WTC11 (cell line): ENCODE results near the gene PIK3CB. TPM values are rescaled to one million over a fixed set of nuclear protein-coding genes. Genes with fewer than 3 reads are reported as not detected.
A peak's percentile ranks its signal among the peaks of the same experiment; 100 is the strongest.

Experiments used
- ATAC-seq: fragments of 200-7000 bp; cut with Tn5 transposase; 2 replicates; pipeline ENCODE4 v1.10.0; 2021; ENCODE audit warnings: mild to moderate bottlenecking, moderate library complexity
- CTCF ChIA-PET: fragments of 300-600 bp; sonication (Branson Sonifier 250); formaldehyde crosslinking; loops from one replicate; lab custom pipeline; 2021; ENCODE audit warnings: antibody characterized with exemption; lab: Charles Lee
- POLR2A ChIA-PET: fragments of 350-600 bp; sonication (Branson Sonifier 250); formaldehyde crosslinking; loops from one replicate; lab custom pipeline; 2021; ENCODE audit warnings: antibody characterized with exemption; lab: Charles Lee
- DNase-seq: peaks from one replicate; pipeline ENCODE4 v3.0.0; 2021; ENCODE audit warnings: low spot score
- H3K27ac Mint-ChIP-seq: 2 replicates; pipeline ENCODE4 v1.8.0; 2021; ENCODE audit warnings: mixed read lengths
- H3K27me3 Mint-ChIP-seq: 2 replicates; pipeline ENCODE4 v1.8.0; 2021; ENCODE audit warnings: low read depth, mild to moderate bottlenecking, moderate library complexity, mixed read lengths
- H3K36me3 Mint-ChIP-seq: 2 replicates; pipeline ENCODE4 v1.8.0; 2021; ENCODE audit warnings: mixed read lengths
- H3K4me1 Mint-ChIP-seq: 2 replicates; pipeline ENCODE4 v1.8.0; 2022; ENCODE audit warnings: mixed read lengths
- H3K4me3 Mint-ChIP-seq: 2 replicates; pipeline ENCODE4 v1.8.0; 2021; ENCODE audit warnings: mild to moderate bottlenecking, moderate library complexity, mixed read lengths
- H3K9me3 Mint-ChIP-seq: 2 replicates; pipeline ENCODE4 v1.8.0; 2021; ENCODE audit warnings: mixed read lengths
- ATF3 ChIP-seq: sonication (generic); formaldehyde crosslinking; conservative IDR thresholded peaks from 2 replicates; pipeline ENCODE4 v1.8.1; 2022; ENCODE audit warnings: mild to moderate bottlenecking, missing genetic modification reagents
- ATF6 ChIP-seq: sonication (generic); formaldehyde crosslinking; IDR thresholded peaks from 2 replicates; pipeline ENCODE4 v1.8.1; 2023; ENCODE audit warnings: mild to moderate bottlenecking, missing genetic modification reagents
- CREB1 ChIP-seq: sonication (generic); formaldehyde crosslinking; IDR thresholded peaks from 2 replicates; pipeline ENCODE4 v1.8.0; 2023; ENCODE audit warnings: mild to moderate bottlenecking, missing genetic modification reagents
- FOXJ3 ChIP-seq: sonication (generic); formaldehyde crosslinking; IDR thresholded peaks from 2 replicates; pipeline ENCODE4 v1.9.0; 2021; ENCODE audit warnings: missing genetic modification reagents, mild to moderate bottlenecking, borderline replicate concordance
- FOXP1 ChIP-seq: sonication (generic); formaldehyde crosslinking; IDR thresholded peaks from 2 replicates; pipeline ENCODE4 v1.8.0; 2022; ENCODE audit warnings: missing genetic modification reagents, mild to moderate bottlenecking, moderate library complexity, borderline replicate concordance
- IRF1 ChIP-seq: sonication (generic); formaldehyde crosslinking; IDR thresholded peaks from 2 replicates; pipeline ENCODE4 v1.8.0; 2023; ENCODE audit warnings: missing genetic modification reagents
- JAZF1 ChIP-seq: fragments of 250-450 bp; sonication (Bioruptor Pico); IDR thresholded peaks from 2 replicates; pipeline ENCODE4 v1.9.0; 2021; ENCODE audit warnings: moderate library complexity, mild to moderate bottlenecking, inconsistent platforms
- MXD4 ChIP-seq: fragments of 250-450 bp; sonication (Bioruptor Pico); IDR thresholded peaks from 2 replicates; pipeline ENCODE4 v1.8.0; 2021; ENCODE audit warnings: mild to moderate bottlenecking, moderate library complexity, borderline replicate concordance
- NFATC4 ChIP-seq: fragments of 250-450 bp; sonication (Bioruptor Pico); IDR thresholded peaks from 2 replicates; pipeline ENCODE4 v1.9.0; 2021; ENCODE audit warnings: mild to moderate bottlenecking
- RELA ChIP-seq: sonication (generic); formaldehyde crosslinking; IDR thresholded peaks from 2 replicates; pipeline ENCODE4 v1.8.1; 2022; ENCODE audit warnings: missing genetic modification reagents, mild to moderate bottlenecking, borderline replicate concordance
- SMAD3 ChIP-seq: sonication (generic); formaldehyde crosslinking; IDR thresholded peaks from 2 replicates; pipeline ENCODE4 v1.8.0; 2022; ENCODE audit warnings: missing genetic modification reagents, mild to moderate bottlenecking, borderline replicate concordance
- USF2 ChIP-seq: sonication (generic); formaldehyde crosslinking; IDR thresholded peaks from 2 replicates; pipeline ENCODE4 v1.8.1; 2023; ENCODE audit warnings: mild to moderate bottlenecking, missing genetic modification reagents, moderate library complexity
- ZNF232 ChIP-seq: sonication (generic); formaldehyde crosslinking; IDR thresholded peaks from 2 replicates; pipeline ENCODE4 v1.8.0; 2022; ENCODE audit warnings: mild to moderate bottlenecking, missing genetic modification reagents
- ZNF263 ChIP-seq: sonication (generic); formaldehyde crosslinking; IDR thresholded peaks from 2 replicates; pipeline ENCODE4 v1.8.1; 2022; ENCODE audit warnings: low read depth, mild to moderate bottlenecking, moderate library complexity, missing genetic modification reagents
- ZNF281 ChIP-seq: sonication (generic); formaldehyde crosslinking; IDR thresholded peaks from 2 replicates; pipeline ENCODE4 v1.8.0; 2023; ENCODE audit warnings: mild to moderate bottlenecking, missing genetic modification reagents
- ZNF317 ChIP-seq: sonication (generic); formaldehyde crosslinking; IDR thresholded peaks from 2 replicates; pipeline ENCODE4 v1.8.1; 2023; ENCODE audit warnings: low read depth, mild to moderate bottlenecking, moderate library complexity, missing genetic modification reagents, borderline replicate concordance
- ZNF396 ChIP-seq: fragments of 250-450 bp; sonication (Bioruptor Pico); IDR thresholded peaks from 2 replicates; pipeline ENCODE4 v1.8.0; 2021; ENCODE audit warnings: mild to moderate bottlenecking, moderate library complexity, borderline replicate concordance
- ZNF423 ChIP-seq: fragments of 250-450 bp; sonication (Bioruptor Pico); IDR thresholded peaks from 2 replicates; pipeline ENCODE4 v2.1.2; 2022; ENCODE audit warnings: mild to moderate bottlenecking, moderate library complexity
- total RNA-seq: library from RNA; stranded (reverse); gene quantifications from 3 replicates; pipeline ENCODE4 v1.2.3, GENCODE V29; 2021

Gene PIK3CB
- total RNA-seq, 1 experiment from 2014 or later: 36.0 TPM

- TF ChIP-seq ATF6 (CRISPR knock-in tag) (no peak), JAZF1 (CRISPR knock-in tag) (no peak), NFATC4 (CRISPR knock-in tag) (no peak), RELA (CRISPR knock-in tag) (no peak), SMAD3 (no peak), MXD4 (CRISPR knock-in tag) (no peak)
These were observed 156.6 kb downstream of the PIK3CB start (continued) for GRCh38 chr3:138678086-138678485.

GRCh38 chr3:138675393-138675792 is 159.3 kb downstream of the PIK3CB start:
- Mint-ChIP-seq H3K27me3 (no peaks in the 10 kb centered on the region), H3K9me3 (peaks cover 20% of the 10 kb centered on the region), H3K36me3 (peaks cover 30% of the 10 kb centered on the region), H3K4me1 (peaks cover 21% of the 10 kb centered on the region), H3K4me3 (no peak overlapping the region), H3K27ac (no peak overlapping the region)
- ATAC-seq: no peak
- ChIA-PET POLR2A (no interaction called here), CTCF (interaction anchor here (0.6 kb wide), 1 partner anchor 240 kb away, joined by 3 read pairs; no protein-coding TSS in a partner anchor)
- no peak for DNase-seq
- TF ChIP-seq ZNF317 (CRISPR knock-in tag) (peak; percentile 93), FOXP1 (no peak), IRF1 (CRISPR knock-in tag) (no peak)

GRCh38 chr3:138673641-138674530 is 160.8 kb downstream of the PIK3CB start:
- peak; percentile 58 for ATAC-seq
- ChIA-PET POLR2A (interaction anchor here (0.6 kb wide), 1 partner anchor 166 kb away, joined by 8 read pairs; no protein-coding TSS in a partner anchor), CTCF (interaction anchor here (1.2 to 1.6 kb wide), 6 partner anchors 80 to 262 kb away, joined by 3 to 8 read pairs (median 7); partner anchors contain the start of gene CEP70)
- Mint-ChIP-seq H3K36me3 (peaks cover 30% of the 10 kb centered on the region), H3K9me3 (peaks cover 20% of the 10 kb centered on the region), H3K27me3 (no peaks in the 10 kb centered on the region), H3K27ac (peak overlapping the region; percentile 82), H3K4me1 (peaks cover 26% of the 10 kb centered on the region), H3K4me3 (no peak overlapping the region)
- DNase-seq: no peak
- TF ChIP-seq ATF3: no peak

- Mint-ChIP-seq H3K36me3 (peaks cover 21% of the 10 kb centered on the region), H3K27ac (no peak overlapping the region), H3K4me3 (no peak overlapping the region), H3K27me3 (no peaks in the 10 kb centered on the region), H3K4me1 (peaks cover 26% of the 10 kb centered on the region), H3K9me3 (peaks cover 6% of the 10 kb centered on the region)
- ChIA-PET POLR2A (no interaction called here), CTCF (interaction anchor here (1.0 to 1.7 kb wide), 5 partner anchors 9 to 253 kb away, joined by 3 to 6 read pairs (median 5); no protein-coding TSS in a partner anchor)
- DNase-seq: no peak
- no peak for ATAC-seq
- TF ChIP-seq FOXJ3 (CRISPR knock-in tag) (no peak), CREB1 (CRISPR knock-in tag) (no peak), ZNF396 (CRISPR knock-in tag) (no peak), NFATC4 (CRISPR knock-in tag) (no peak), ZNF263 (no peak), ATF6 (CRISPR knock-in tag) (no peak), ZNF232 (CRISPR knock-in tag) (no peak), ZNF281 (CRISPR knock-in tag) (no peak), ZNF423 (CRISPR knock-in tag) (no peak), USF2 (CRISPR knock-in tag) (no peak)
These were observed 164.3 kb downstream of the PIK3CB start for GRCh38 chr3:138670407-138670806.
